Cortex of kidney (tissue), 1 donor: Measurements from ENCODE around the gene ITGB4.
"Not testable (repeated sequence)": the region's sequence is repeated elsewhere in the genome, so short reads cannot be mapped to it uniquely, and the experiment has no call there.

Source experiments
- DNase-seq: peaks from one replicate; lab custom pipeline; 2025; lab: John Stamatoyannopoulos, UW

Gene ITGB4

GRCh38 chr17:75753514-75754377 is 32.5 kb downstream of the ITGB4 start:
- no peak for DNase-seq

DNA sequence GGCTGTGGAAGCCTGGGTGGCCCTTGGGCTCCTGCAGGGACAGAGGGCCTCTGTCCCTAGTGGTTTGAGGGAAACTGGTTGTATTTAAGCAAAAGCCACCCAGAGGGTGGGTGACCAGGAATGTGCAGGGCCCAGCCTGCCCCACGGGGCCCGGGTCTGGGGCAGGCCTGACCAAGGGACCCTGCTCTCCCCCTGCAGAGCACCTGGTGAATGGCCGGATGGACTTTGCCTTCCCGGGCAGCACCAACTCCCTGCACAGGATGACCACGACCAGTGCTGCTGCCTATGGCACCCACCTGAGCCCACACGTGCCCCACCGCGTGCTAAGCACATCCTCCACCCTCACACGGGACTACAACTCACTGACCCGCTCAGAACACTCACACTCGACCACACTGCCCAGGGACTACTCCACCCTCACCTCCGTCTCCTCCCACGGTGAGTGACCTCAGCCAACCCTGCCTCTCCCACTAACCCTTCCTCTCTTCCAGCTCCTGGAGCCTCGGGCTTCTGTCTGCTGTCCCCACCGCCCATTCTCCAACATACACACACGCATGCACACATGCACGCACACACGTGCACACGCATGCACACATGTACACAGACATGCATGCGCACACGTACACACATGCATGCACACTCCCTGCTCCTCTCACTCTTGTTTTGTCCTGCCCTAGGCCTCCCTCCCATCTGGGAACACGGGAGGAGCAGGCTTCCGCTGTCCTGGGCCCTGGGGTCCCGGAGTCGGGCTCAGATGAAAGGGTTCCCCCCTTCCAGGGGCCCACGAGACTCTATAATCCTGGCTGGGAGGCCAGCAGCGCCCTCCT is 33.3 kb downstream of the ITGB4 start:
- DNase-seq: no peak

DNA sequence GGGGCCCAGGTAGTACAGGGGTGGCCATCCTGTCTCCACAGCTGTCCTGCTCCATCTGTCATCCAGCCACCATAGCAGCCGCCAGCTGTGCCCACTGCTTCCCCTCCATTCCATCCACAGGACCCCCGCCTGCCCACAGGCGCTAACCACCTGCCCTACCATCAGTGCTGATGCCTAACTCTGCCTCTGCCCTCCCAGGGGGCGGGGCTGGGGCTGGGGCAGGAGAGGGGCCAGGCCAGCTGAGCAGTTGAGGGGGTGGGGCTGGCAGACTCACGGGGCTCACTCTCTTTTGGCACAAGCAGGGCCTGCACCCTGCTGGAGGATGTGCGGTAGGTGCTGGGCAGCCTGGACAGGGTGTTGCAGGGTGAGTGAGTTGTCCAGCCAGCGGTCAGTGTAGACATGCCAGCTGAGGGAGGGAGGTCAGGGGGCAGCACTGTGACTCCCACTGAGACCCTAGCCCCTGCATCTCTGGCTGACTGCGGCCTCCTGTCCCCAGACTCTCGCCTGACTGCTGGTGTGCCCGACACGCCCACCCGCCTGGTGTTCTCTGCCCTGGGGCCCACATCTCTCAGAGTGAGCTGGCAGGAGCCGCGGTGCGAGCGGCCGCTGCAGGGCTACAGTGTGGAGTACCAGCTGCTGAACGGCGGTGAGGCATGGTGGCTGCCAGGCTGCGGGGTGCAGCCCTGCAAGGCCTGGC is 34.1 kb downstream of the ITGB4 start:
- DNase-seq: no peak

GRCh38 chr17:75755990-75756389 is 34.7 kb downstream of the ITGB4 start:
- no peak for DNase-seq

DNA sequence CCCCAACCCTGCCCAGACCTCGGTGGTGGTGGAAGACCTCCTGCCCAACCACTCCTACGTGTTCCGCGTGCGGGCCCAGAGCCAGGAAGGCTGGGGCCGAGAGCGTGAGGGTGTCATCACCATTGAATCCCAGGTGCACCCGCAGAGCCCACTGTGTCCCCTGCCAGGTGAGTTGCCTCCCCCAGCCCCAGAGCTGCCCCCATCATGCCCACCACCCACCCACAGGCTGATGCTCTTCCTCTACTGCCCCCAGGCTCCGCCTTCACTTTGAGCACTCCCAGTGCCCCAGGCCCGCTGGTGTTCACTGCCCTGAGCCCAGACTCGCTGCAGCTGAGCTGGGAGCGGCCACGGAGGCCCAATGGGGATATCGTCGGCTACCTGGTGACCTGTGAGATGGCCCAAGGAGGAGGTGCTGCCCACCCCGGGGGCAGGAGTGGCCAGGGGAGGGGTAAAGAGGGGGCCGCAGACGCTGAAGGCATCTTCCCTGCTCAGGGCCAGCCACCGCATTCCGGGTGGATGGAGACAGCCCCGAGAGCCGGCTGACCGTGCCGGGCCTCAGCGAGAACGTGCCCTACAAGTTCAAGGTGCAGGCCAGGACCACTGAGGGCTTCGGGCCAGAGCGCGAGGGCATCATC is 35.3 kb downstream of the ITGB4 start:
- no peak for DNase-seq

DNA sequence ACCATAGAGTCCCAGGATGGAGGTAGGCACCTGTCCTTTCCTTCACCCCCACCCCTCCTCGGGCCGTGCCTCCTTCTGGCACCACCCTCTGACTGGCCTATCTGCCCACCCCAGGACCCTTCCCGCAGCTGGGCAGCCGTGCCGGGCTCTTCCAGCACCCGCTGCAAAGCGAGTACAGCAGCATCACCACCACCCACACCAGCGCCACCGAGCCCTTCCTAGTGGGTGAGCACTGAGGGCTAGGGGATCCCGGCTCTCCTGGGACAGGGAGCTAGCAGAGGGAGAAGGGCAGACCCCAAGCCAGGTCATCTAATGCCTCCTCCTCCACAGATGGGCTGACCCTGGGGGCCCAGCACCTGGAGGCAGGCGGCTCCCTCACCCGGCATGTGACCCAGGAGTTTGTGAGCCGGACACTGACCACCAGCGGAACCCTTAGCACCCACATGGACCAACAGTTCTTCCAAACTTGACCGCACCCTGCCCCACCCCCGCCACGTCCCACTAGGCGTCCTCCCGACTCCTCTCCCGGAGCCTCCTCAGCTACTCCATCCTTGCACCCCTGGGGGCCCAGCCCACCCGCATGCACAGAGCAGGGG is 35.9 kb downstream of the ITGB4 start:
- DNase-seq: no peak

DNA sequence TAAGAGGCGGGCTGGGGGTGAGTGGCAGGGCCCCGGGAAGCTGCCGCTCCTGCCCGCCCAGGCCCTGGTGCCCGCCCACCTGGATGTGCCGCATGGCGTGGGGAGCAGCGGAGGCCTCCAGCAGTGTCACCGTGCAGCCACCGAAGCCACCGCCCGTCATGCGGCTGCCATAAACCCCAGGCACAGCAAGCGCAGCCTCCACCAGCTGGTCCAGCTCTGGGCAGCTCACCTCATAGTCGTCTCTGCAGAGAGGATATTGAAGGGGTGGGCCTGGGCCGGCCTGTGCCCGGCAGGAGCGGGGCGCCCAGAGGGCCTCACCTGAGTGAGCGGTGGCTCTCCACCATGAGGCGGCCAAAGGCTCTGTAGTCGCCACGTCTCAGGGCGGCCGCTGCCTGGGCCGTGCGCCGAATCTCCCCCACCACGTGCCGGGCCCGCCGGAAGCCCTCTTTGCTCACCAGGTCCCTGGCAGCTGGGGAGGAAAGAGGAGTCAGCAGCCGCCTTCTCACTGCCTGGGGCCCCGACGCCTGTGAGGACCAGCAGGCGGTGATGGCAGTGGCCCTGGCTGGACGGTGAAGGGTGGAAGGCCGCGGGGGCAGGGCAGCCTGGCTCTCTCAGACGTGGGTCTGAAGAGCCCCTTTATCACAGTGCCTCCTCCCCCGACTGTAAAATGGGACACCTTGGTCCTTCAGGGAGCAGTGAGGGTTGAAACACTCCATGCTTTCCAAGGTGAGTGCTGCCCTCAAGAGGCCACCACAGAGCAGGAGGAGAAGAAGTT is 37.1 kb downstream of the ITGB4 start:
- no peak for DNase-seq

DNA sequence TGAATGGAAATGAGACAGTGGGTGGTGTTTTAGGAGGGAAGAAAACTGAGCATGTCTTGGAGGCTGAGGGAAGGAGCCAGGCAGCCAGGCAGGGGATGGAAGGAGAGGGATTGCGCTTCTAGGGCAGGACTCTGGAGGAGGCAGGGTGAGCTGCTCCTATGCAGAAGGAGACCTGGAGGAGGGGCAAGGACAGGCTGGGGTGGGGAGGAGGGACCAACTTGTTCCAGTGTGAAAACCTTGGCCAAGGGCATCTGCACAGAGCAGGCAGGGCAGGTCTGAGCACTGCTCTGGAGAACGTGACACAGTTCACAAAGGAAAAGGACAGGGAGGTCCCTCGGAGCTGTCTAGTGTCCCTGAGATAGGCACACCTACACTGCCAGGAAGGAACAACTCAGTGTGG is 38.2 kb downstream of the ITGB4 start:
- DNase-seq: no peak

DNA sequence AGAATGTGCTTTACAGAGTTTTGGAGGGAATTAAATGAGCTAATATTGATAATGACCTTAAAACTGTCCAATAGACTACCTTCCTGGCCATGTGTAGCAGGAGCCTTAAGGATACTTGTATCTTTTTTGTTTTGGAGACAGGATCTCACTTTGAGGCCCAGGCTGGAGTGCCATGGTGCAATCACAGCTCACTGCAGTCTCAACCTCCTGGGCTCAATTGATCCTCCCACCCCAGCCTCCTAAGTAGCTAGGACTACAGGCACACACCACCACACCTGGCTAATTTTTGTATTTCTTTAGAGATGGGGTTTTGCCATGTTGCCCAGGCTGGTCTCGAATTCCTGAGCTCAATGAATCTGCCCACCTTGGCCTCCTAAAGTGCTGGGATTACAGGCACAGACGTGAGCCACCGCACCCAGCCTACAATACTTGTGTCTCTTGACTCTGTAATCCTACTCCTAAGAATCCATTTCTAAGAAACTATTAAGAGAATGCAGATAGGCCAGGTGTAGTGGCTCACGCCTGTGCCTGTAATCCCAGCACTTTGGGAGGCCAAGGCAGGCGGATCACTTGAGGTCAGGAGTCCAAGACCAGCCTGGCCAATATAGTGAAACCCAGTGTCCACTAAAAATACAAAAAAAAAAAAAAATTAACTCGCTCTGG is 38.9 kb downstream of the ITGB4 start:
- not testable (repeated sequence) for DNase-seq

- DNase-seq: no peak
Measured at GRCh38 chr17:75762513-75763268, 41.4 kb downstream of the ITGB4 start.

DNA sequence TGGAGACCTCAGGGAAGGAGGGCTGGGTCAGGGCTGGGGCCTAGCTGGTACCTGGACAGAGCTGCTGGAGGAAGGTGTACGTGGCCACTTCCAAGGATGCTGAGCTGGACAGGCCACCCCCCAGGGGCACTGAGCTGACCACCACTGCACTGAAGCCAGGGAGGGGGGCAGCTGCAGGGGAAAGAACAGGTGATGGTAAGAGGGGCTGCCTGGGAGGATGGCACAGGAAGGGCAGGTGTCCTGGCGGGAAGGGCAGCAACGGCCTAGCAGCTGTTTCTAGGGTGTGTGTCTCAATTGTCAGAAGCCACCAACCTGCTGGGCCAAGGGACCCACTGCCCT is 42.0 kb downstream of the ITGB4 start:
- no peak for DNase-seq

DNA sequence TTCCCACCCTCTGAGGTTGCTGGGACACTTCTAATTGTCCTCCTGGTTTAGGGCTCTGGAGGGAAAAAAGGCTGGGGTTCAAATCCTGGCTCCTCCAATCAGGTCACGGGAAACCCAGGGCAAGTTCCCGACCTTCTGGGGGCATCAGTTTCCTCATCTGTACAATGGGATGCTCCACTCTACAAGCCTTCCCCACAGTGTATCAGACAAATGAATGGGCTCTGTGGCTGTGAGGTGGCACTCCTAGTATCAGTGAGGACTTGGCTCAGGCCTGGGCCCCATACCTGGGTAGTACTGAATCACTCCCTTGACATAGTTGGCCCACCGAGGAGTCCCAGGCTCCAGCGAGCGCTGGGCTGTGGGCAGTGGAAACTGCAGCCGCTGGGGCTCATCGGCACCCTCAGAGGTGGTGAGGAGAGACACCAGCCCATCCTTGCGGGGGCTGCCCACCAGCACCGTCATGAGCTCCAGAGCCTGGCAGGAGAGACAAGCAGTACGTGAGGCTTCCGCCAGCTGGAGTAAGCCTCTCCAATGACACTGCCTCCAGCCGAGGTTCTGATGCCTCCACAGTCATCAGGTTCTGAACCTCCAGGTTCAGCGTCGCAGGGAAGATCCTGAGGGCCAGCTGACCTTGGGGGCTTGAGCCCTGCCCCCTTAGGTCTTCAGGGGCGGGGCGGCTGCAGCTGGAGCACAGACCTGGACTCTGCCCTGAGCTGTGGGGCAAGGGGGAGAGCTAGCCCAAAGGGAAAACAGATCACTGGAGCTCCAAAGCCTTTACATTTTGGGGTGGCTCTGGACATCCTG is 42.6 kb downstream of the ITGB4 start:
- DNase-seq: no peak

DNA sequence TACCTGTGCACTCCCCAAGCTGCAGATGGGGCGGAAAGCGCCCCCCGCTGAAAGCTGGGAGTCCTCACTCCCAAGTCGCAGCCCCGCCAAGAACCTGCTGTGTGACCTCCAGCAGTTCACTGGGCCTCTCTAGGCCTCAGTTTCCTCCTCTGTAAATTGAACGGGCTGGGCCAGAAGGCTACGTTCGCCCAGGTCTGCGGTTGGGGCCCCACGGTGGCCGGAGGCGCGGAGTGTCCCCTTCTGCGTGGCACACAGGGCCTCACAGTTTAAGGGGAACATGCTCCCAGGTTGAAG is 43.1 kb downstream of the ITGB4 start:
- no peak for DNase-seq

DNA sequence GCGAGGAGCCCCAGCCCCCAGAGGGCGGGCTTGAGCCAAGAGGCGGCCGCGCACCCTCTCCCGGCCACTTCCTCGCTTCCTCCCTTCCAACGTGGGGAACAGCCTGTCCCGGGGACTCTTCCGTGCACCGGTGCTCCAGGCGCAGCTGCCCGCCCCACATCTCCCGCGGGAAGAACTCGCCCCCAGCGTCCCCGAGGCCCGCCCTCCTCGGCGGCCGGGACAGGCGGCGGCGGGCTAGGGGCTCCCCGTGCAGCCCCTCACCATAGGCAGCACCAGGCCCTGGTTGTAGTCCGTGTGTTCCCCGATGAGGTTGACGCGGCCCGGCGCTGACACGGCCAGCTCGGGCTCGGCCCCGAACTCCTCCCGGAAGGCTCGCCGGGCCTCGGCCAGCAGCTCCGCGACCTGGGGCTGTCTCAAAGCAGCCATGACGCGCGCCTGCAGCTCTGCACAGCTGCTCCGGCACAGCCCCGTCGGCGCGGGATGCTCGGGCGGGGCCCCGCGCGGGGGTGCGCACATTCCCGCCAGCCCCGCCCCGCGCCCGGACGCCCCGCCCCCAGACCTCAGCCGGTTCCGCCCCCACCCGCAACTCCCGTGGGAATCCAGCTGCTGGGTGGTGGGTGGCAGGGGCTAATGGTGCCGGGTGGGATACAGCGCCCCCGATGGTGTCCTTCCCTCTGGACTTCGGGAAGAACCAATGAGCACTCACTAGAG is 43.6 kb downstream of the ITGB4 start, which contains the start of gene GALK1:
GALK1 (minus strand) TSS at position 482 of the 711 bp plus-strand sequence; CDS start at position 426, 56 bp downstream.
- DNase-seq: no peak

GRCh38 chr17:75765981-75766380 is 44.7 kb downstream of the ITGB4 start:
- DNase-seq: no peak

DNA sequence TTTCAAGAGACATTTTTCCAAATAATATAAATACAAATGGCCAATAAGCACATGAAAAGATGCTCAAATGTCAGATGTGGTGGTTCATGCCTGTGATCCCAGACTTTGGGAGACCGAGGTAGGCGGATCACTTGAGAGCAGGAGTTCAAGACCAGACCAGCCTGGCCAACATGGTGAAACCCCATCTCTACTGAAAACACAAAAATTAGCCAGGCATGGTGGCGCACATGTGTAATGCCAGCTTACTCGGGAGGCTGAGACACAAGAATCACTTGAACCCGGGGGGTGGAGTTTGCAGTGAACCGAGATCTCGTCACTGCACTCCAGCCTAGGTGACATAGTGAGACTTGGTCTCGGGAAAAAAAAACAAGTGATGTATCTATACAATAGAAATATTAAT is 46.6 kb downstream of the ITGB4 start:
- DNase-seq: no peak

GRCh38 chr17:75769536-75769935 is 48.3 kb downstream of the ITGB4 start:
- DNase-seq: no peak
